ENCODE data around the gene CACNB2. TPM values are rescaled to one million over a fixed set of nuclear protein-coding genes. Genes with fewer than 3 reads are reported as not detected.

Gene CACNB2
- total RNA-seq, 1 donor from 2014 or later: 45.6 TPM

GRCh38 chr10:18246967-18247366 lies 106.7 kb downstream of the CACNB2 start:
- peak; percentile 27 for ATAC-seq
- no peak for DNase-seq (ENCODE audit: missing footprints)
- intact Hi-C loops (cut with DNase I): no loop called here

GRCh38 chr10:18252086-18252485 lies 111.9 kb downstream of the CACNB2 start:
- intact Hi-C loops (cut with DNase I): no loop called here
- no peak for ATAC-seq
- no peak for DNase-seq (ENCODE audit: missing footprints)

GRCh38 chr10:18254086-18254485 lies 113.9 kb downstream of the CACNB2 start:
- intact Hi-C loops (cut with DNase I): no loop called here
- DNase-seq (ENCODE audit: missing footprints): no peak
- ATAC-seq: no peak

GRCh38 chr10:18254692-18255091 lies 114.5 kb downstream of the CACNB2 start:
- DNase-seq (ENCODE audit: missing footprints): no peak

GRCh38 chr10:18260310-18260922 lies 120.2 kb downstream of the CACNB2 start:
- intact Hi-C loops (cut with DNase I): loop anchor here (5.0 kb wide), 1 partner anchor 37 kb away; no protein-coding TSS in a partner anchor
- DNase-seq (ENCODE audit: missing footprints): no peak
- no peak for ATAC-seq

More at GRCh38 chr10:18254692-18255091, 114.5 kb downstream of the CACNB2 start:
- intact Hi-C loops (cut with DNase I): no loop called here
- no peak for ATAC-seq

GRCh38 chr10:18261063-18261610 lies 120.9 kb downstream of the CACNB2 start:
- no peak for DNase-seq (ENCODE audit: missing footprints)
- peak; percentile 39 for ATAC-seq
- intact Hi-C loops (cut with DNase I): loop anchor here (5.0 kb wide), 1 partner anchor 36 kb away; no protein-coding TSS in a partner anchor

GRCh38 chr10:18261768-18262231 lies 121.6 kb downstream of the CACNB2 start:
- no peak for ATAC-seq
- DNase-seq (ENCODE audit: missing footprints): no peak
- intact Hi-C loops (cut with DNase I): loop anchor here (5.0 kb wide), 1 partner anchor 36 kb away; no protein-coding TSS in a partner anchor

GRCh38 chr10:18264466-18265050 lies 124.3 kb downstream of the CACNB2 start:
- intact Hi-C loops (cut with DNase I): loop anchor here (5.0 kb wide), 1 partner anchor 33 kb away; no protein-coding TSS in a partner anchor
- no peak for ATAC-seq

GRCh38 chr10:18268005-18268404 lies 127.8 kb downstream of the CACNB2 start:
- DNase-seq (ENCODE audit: missing footprints) (no peak), ATAC-seq (no peak)
- intact Hi-C loops (cut with DNase I): no loop called here

More at GRCh38 chr10:18264466-18265050, 124.3 kb downstream of the CACNB2 start:
- DNase-seq (ENCODE audit: missing footprints): no peak

GRCh38 chr10:18271491-18271890 lies 131.3 kb downstream of the CACNB2 start:
- DNase-seq (ENCODE audit: missing footprints) (no peak), ATAC-seq (no peak)
- intact Hi-C loops (cut with DNase I): no loop called here

- ATAC-seq: no peak
- intact Hi-C loops (cut with DNase I): no loop called here
Measured at GRCh38 chr10:18273039-18273438, 132.8 kb downstream of the CACNB2 start.

GRCh38 chr10:18278181-18278580 lies 138.0 kb downstream of the CACNB2 start:
- ATAC-seq (no peak), DNase-seq (ENCODE audit: missing footprints) (no peak)
- intact Hi-C loops (cut with DNase I): no loop called here

More at GRCh38 chr10:18273039-18273438, 132.8 kb downstream of the CACNB2 start:
- DNase-seq (ENCODE audit: missing footprints): no peak

- no peak for ATAC-seq
- intact Hi-C loops (cut with DNase I): no loop called here
- DNase-seq (ENCODE audit: missing footprints): no peak
Measured at GRCh38 chr10:18279173-18279572, 138.9 kb downstream of the CACNB2 start.

GRCh38 chr10:18282094-18282493 lies 141.9 kb downstream of the CACNB2 start:
- intact Hi-C loops (cut with DNase I): no loop called here
- ATAC-seq (no peak), DNase-seq (ENCODE audit: missing footprints) (no peak)

GRCh38 chr10:18290651-18291313 lies 150.6 kb downstream of the CACNB2 start:
- no peak for DNase-seq (ENCODE audit: missing footprints)
- no peak for ATAC-seq
- intact Hi-C loops (cut with DNase I): no loop called here

GRCh38 chr10:18293536-18294510 lies 153.6 kb downstream of the CACNB2 start:
- intact Hi-C loops (cut with DNase I): no loop called here
- no peak for DNase-seq (ENCODE audit: missing footprints)
- peak; percentile 13 for ATAC-seq

GRCh38 chr10:18294633-18295032 lies 154.4 kb downstream of the CACNB2 start:
- intact Hi-C loops (cut with DNase I): loop anchor here (5.0 kb wide), 1 partner anchor 32 kb away; no protein-coding TSS in a partner anchor
- no peak for DNase-seq (ENCODE audit: missing footprints)
- no peak for ATAC-seq

GRCh38 chr10:18297659-18298058 lies 157.4 kb downstream of the CACNB2 start:
- DNase-seq (ENCODE audit: missing footprints) (no peak), ATAC-seq (no peak)
- intact Hi-C loops (cut with DNase I): loop anchor here (5.0 kb wide), 1 partner anchor 35 kb away; no protein-coding TSS in a partner anchor
